Body of pancreas (tissue), 4 donors: ENCODE measurements around the gene LRG1.

ENCODE experiments used
- CTCF ChIP-seq, 7 experiments: fragments of 450-650 bp in 4 of 7; fragments of 200-600 bp in 3 of 7; sonication (generic) in 3 of 7; IDR thresholded peaks; one replicate each; pipeline ENCODE4 v1.5.1; 2016 to 2019; ENCODE audit warnings: antibody characterized with exemption in 7 of 7
- POLR2A ChIP-seq, 3 donors: fragments of 450-650 bp; IDR thresholded peaks; one replicate each; pipeline ENCODE4 v1.6.1; 2016; ENCODE audit warnings: antibody characterized with exemption in 3 of 3, mild to moderate bottlenecking in 2 of 3

- TF ChIP-seq CTCF (IDR thresholded peaks at IDR 0.05) (no peak), POLR2A (IDR thresholded peaks at IDR 0.05) (no peak)
Measured at GRCh38 chr19:4583961-4584669, 44.3 kb upstream of the LRG1 start.
